OCI-LY7 (cell line): ENCODE results near the gene TP73. TPM values are rescaled to one million over a fixed set of nuclear protein-coding genes. Genes with fewer than 3 reads are reported as not detected.

Source experiments
- BruUV-seq: library from RNA; stranded (reverse); fragments of 400-500 nt; replicated peaks from 2 replicates; lab custom pipeline; 2021; lab: Mats Ljungman, UMichigan
- CTCF ChIA-PET: fragments of 300-600 bp; sonication (Branson Sonifier 250); formaldehyde crosslinking; loops from one replicate; lab custom pipeline; 2022; ENCODE audit warnings: antibody characterized with exemption; ENCODE audit not compliant: unreplicated experiment; lab: Charles Lee
- POLR2A ChIA-PET: fragments of 300-600 bp; sonication (Branson Sonifier 250); formaldehyde crosslinking; loops from one replicate; lab custom pipeline; 2022; ENCODE audit warnings: antibody characterized with exemption; lab: Charles Lee
- DNase-seq: peaks from one replicate; pipeline ENCODE4 v3.0.0-alpha.2; 2015; ENCODE audit warnings: low spot score
- H2AFZ ChIP-seq: fragments of 200-600 bp; sonication (generic), shearing (Covaris generic); 2 replicates; pipeline ENCODE4 v1.6.1; 2014; ENCODE audit warnings: mild to moderate bottlenecking, antibody characterized with exemption, low read length, moderate library complexity
- H3K27ac ChIP-seq: fragments of 200-600 bp; sonication (generic); 2 replicates; pipeline ENCODE4 v1.5.1; 2014; ENCODE audit warnings: mixed run types, low read depth, mild to moderate bottlenecking, moderate library complexity, low read length, inconsistent platforms; ENCODE audit not compliant: poor library complexity, severe bottlenecking
- H3K36me3 ChIP-seq: fragments of 200-600 bp; sonication (generic); 2 replicates; pipeline ENCODE4 v1.6.1; 2014; ENCODE audit warnings: mild to moderate bottlenecking, antibody characterized with exemption, low read length, moderate library complexity, mixed read lengths; ENCODE audit not compliant: insufficient read depth
- H3K4me1 ChIP-seq: fragments of 200-600 bp; sonication (generic); 2 replicates; pipeline ENCODE4 v1.5.1; 2014; ENCODE audit warnings: mild to moderate bottlenecking, low read length; ENCODE audit not compliant: insufficient read depth, poor library complexity, severe bottlenecking
- H3K4me2 ChIP-seq: fragments of 200-600 bp; sonication (generic); 2 replicates; pipeline ENCODE4 v1.6.1; 2014; ENCODE audit warnings: mild to moderate bottlenecking, low read length
- H3K4me3 ChIP-seq: fragments of 200-600 bp; sonication (generic); 2 replicates; pipeline ENCODE4 v1.5.1; 2014; ENCODE audit warnings: mild to moderate bottlenecking, low read depth, low read length; ENCODE audit not compliant: poor library complexity, severe bottlenecking
- H3K79me2 ChIP-seq: fragments of 200-600 bp; sonication (generic); 2 replicates; pipeline ENCODE4 v1.6.1; 2016; ENCODE audit warnings: low read depth, mild to moderate bottlenecking, low read length, moderate library complexity, mixed read lengths; ENCODE audit not compliant: insufficient read depth
- H3K9me2 ChIP-seq: fragments of 200-600 bp; sonication (generic); 2 replicates; pipeline ENCODE4 v1.6.1; 2016; ENCODE audit warnings: mild to moderate bottlenecking, low read length, mixed read lengths; ENCODE audit not compliant: insufficient read depth
- H3K9me3 ChIP-seq: fragments of 200-600 bp; sonication (generic); 2 replicates; pipeline ENCODE4 v1.6.1; 2014; ENCODE audit warnings: mild to moderate bottlenecking, mixed run types, low read length, mixed read lengths
- H4K20me1 ChIP-seq: fragments of 200-600 bp; sonication (generic); 2 replicates; pipeline ENCODE4 v1.6.1; 2014; ENCODE audit warnings: mild to moderate bottlenecking, antibody characterized with exemption, low read length, moderate library complexity, mixed read lengths; ENCODE audit not compliant: insufficient read depth
- EZH2phosphoT487 ChIP-seq: fragments of 200-600 bp; sonication (generic); IDR thresholded peaks from 2 replicates; pipeline ENCODE4 v1.6.1; 2018; ENCODE audit warnings: low read depth, borderline replicate concordance, mild to moderate bottlenecking, mixed run types, antibody characterized with exemption, low read length, moderate library complexity, mixed read lengths
- intact Hi-C: fragments of 100-400 bp; cut with micrococcal nuclease; formaldehyde crosslinking; loops from one replicate; pipeline ENCODE4 v1.10.0; 2022; ENCODE audit not compliant: unreplicated experiment
- total RNA-seq, 2 experiments: library from RNA; depleted of rRNA in 1 of 2; stranded (reverse); fragments of >200 nt in 1 of 2; shearing (Covaris generic) in 1 of 2; gene quantifications; 2 replicates each; pipeline ENCODE4 v1.2.3, GENCODE V29; 2014 to 2022
- TF ChIP-seq, protein P1 (sequence below): fragments of 200-600 bp; sonication (generic); conservative IDR thresholded peaks from 2 replicates; pipeline ENCODE4 v1.5.1; 2014; ENCODE audit warnings: mild to moderate bottlenecking, antibody characterized with exemption, low read length, moderate library complexity, mixed read lengths

The TP73 gene
- total RNA-seq, 2 experiments from 2014 or later = 0.48 TPM; not detected in 1

DNA sequence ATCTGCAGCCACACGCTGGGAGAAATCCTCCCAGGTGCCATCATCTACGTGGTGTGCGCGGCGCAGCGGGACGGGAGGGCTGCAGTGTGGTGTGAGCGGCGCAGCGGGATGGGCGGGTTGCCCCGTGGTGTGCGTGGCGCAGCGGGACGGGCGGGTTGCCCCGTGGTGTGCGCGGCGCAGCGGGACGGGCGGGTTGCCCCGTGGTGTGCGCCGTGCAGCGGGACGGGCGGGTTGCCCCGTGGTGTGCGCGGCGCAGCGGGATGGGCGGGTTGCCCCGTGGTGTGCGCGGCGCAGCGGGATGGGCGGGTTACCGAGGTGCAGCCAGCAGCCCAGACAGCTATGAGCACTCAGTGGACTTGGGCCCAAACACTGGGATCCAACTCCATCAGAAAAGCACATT is 7.1 kb upstream of the TP73 start:
- intact Hi-C loops = no loop called here
- no peak overlapping the region for H3K27ac ChIP-seq
- H3K9me3 ChIP-seq = no peaks in the 10 kb centered on the region
- H3K9me2 ChIP-seq = no peaks in the 10 kb centered on the region
- no peak for DNase-seq
- CTCF ChIA-PET = no interaction called here
- H3K4me2 ChIP-seq = no peak overlapping the region
- BruUV-seq = no TSS peak
- H3K4me3 ChIP-seq = no peak overlapping the region
- H3K4me1 ChIP-seq = peaks cover 12% of the 10 kb centered on the region
- H3K36me3 ChIP-seq = peaks cover 29% of the 10 kb centered on the region; the same call in 1 of the 2 replicates
- no peaks in the 10 kb centered on the region for H4K20me1 ChIP-seq
- H3K79me2 ChIP-seq = no peaks in the 10 kb centered on the region
- no peak overlapping the region for H2AFZ ChIP-seq
- no peak for TF ChIP-seq EZH2phosphoT487
- TF ChIP-seq, protein P1, sequence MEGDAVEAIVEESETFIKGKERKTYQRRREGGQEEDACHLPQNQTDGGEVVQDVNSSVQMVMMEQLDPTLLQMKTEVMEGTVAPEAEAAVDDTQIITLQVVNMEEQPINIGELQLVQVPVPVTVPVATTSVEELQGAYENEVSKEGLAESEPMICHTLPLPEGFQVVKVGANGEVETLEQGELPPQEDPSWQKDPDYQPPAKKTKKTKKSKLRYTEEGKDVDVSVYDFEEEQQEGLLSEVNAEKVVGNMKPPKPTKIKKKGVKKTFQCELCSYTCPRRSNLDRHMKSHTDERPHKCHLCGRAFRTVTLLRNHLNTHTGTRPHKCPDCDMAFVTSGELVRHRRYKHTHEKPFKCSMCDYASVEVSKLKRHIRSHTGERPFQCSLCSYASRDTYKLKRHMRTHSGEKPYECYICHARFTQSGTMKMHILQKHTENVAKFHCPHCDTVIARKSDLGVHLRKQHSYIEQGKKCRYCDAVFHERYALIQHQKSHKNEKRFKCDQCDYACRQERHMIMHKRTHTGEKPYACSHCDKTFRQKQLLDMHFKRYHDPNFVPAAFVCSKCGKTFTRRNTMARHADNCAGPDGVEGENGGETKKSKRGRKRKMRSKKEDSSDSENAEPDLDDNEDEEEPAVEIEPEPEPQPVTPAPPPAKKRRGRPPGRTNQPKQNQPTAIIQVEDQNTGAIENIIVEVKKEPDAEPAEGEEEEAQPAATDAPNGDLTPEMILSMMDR = no peak
- POLR2A ChIA-PET = no interaction called here

DNA sequence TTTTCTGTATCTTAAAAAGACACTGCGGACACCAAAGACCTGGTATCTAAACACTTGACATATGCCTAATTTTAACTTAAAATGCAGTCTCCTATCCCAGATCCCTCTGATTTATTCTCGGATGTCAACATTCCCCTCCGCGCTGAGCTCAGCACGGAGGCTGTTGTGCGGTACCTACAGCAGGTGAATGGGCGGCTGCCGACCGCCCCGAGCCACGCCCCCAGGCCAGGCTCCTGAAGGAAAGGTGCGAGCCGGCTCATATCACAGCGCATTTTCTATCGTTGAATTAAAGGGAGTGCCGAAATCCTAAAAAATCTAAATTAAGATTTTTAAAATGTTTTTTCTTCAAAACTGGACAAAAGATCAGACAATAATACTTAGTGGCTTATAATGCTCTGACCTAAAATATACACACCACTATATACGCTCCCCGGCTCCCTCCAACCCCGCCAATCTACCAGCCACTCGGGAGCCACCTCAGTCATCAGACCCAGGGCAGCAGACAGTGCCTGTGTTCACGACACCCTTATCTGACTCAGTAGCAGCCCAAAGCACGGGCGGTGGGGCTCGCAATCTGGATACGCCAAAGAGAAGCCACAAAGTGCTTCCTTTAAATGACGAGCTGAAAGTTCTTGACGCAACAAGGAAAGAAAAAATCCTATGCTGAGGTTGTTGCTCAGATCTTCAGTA is 6.5 kb upstream of the TP73 start:
- intact Hi-C loops = no loop called here
- H3K4me3 ChIP-seq = no peak overlapping the region
- BruUV-seq = no TSS peak
- no peaks in the 10 kb centered on the region for H3K9me3 ChIP-seq
- no peak for DNase-seq
- CTCF ChIA-PET = no interaction called here
- H3K9me2 ChIP-seq = no peaks in the 10 kb centered on the region
- POLR2A ChIA-PET = no interaction called here
- no peaks in the 10 kb centered on the region for H3K79me2 ChIP-seq
- H3K4me1 ChIP-seq = peaks cover 12% of the 10 kb centered on the region
- H3K36me3 ChIP-seq = peaks cover 29% of the 10 kb centered on the region; the same call in 1 of the 2 replicates
- H2AFZ ChIP-seq = no peak overlapping the region
- no peaks in the 10 kb centered on the region for H4K20me1 ChIP-seq
- TF ChIP-seq, protein P1 = no peak
- TF ChIP-seq EZH2phosphoT487 = no peak
- H3K27ac ChIP-seq = no peak overlapping the region
- H3K4me2 ChIP-seq = no peak overlapping the region

DNA sequence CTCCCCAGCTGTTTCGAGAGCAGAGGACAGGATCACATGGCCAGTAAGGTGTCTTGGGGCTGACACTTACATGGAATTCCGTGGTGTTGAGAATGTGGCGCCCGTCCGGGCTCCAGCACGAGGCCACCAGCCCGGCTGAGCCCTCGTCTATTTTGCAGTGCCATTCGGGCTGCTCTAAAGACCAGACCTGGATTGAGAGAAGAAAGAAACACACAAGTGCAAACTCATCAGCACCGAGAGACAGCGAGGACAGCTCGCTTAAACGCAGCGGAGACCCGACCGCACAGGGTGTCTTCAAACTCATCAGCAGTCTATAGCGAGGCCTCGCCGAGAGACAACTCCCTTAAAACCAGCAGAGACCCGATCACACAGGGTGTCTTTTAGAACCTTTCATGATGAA is 5.7 kb upstream of the TP73 start:
- BruUV-seq = no TSS peak
- intact Hi-C loops = no loop called here
- CTCF ChIA-PET = no interaction called here

More for the DNA sequence above, 5.7 kb upstream of the TP73 start:
- Histone ChIP-seq H3K27ac (no peak overlapping the region), H3K4me3 (no peak overlapping the region), H3K79me2 (no peaks in the 10 kb centered on the region), H4K20me1 (no peaks in the 10 kb centered on the region), H2AFZ (no peak overlapping the region), H3K4me1 (peaks cover 12% of the 10 kb centered on the region), H3K9me2 (no peaks in the 10 kb centered on the region), H3K9me3 (no peaks in the 10 kb centered on the region), H3K4me2 (no peak overlapping the region), H3K36me3 (peaks cover 29% of the 10 kb centered on the region; the same call in 1 of the 2 replicates)
- POLR2A ChIA-PET = no interaction called here
- DNase-seq = no peak
- TF ChIP-seq, protein P1 = no peak
- no peak for TF ChIP-seq EZH2phosphoT487
